HepG2 (cell line): ENCODE results near the gene C1orf185. TPM values are rescaled to one million over a fixed set of nuclear protein-coding genes. Genes with fewer than 3 reads are reported as not detected.
A peak's percentile ranks its signal among the peaks of the same experiment; 100 is the strongest.

ENCODE experiments used
- ATAC-seq: fragments of 200-7000 bp; cut with Tn5 transposase; 3 replicates; pipeline ENCODE4 v1.9.1; 2020; ENCODE audit warnings: mild to moderate bottlenecking, moderate library complexity
- BruUV-seq: library from RNA; stranded (reverse); fragments of 400-500 nt; replicated peaks from 2 replicates; lab custom pipeline; 2021; lab: Mats Ljungman, UMichigan
- CTCF ChIA-PET: fragments of 300-600 bp; formaldehyde crosslinking; extraction: SDS; loops from one replicate; lab custom pipeline; 2021; ENCODE audit warnings: low total read pairs, inconsistent platforms, low intra/inter-chr PET ratio; lab: Yijun Ruan, JAX
- POLR2A ChIA-PET: fragments of 350-600 bp; sonication (Branson Sonifier 250); formaldehyde crosslinking; loops from one replicate; lab custom pipeline; 2020; ENCODE audit warnings: antibody characterized with exemption, inconsistent platforms; lab: Yijun Ruan, JAX
- DNase-seq: peaks from one replicate; pipeline ENCODE4 v3.0.0-alpha.2; 2015; ENCODE audit warnings: low spot score
- FAIRE-seq: peaks from 3 replicates; lab custom pipeline; 2011; peaks lifted over from hg19 to GRCh38; lab: Jason Lieb, UNC
- H2AFZ ChIP-seq: one replicate; pipeline ENCODE4 v1.6.1; 2011; ENCODE audit warnings: low read length, inconsistent platforms
- H3K27ac ChIP-seq: fragments of 300-600 bp; 3 replicates; pipeline ENCODE4 v1.8.0; 2011; ENCODE audit warnings: mixed run types, mild to moderate bottlenecking, mixed read lengths, low read length, inconsistent platforms; ENCODE audit not compliant: insufficient read depth; ENCODE audit errors: extremely low read length
- H3K27me3 ChIP-seq, 2 experiments: fragments of 200-600 bp in 1 of 2; 2 replicates in 1 of 2; 3 replicates in 1 of 2; pipeline versions ENCODE4 v1.6.0 to v1.8.0; 2011; ENCODE audit warnings: low read length in 2 of 2, mild to moderate bottlenecking in 2 of 2, moderate library complexity in 2 of 2, inconsistent platforms in 1 of 2; ENCODE audit not compliant: insufficient read depth in 2 of 2, control insufficient read depth in 1 of 2
- H3K36me3 ChIP-seq, 2 experiments: fragments of 200-600 bp in 1 of 2; replicated peaks in 1 of 2; 2 replicates in 1 of 2; 3 replicates in 1 of 2; pipeline versions ENCODE4 v1.5.1 to v1.8.0; 2011; ENCODE audit warnings: low read length in 2 of 2, inconsistent platforms in 1 of 2; ENCODE audit not compliant: insufficient read depth in 2 of 2, control insufficient read depth in 1 of 2
- H3K4me1 ChIP-seq: 2 replicates; pipeline ENCODE4 v1.5.1; 2012; ENCODE audit warnings: low read length, inconsistent platforms; ENCODE audit not compliant: insufficient read depth
- H3K4me2 ChIP-seq: 2 replicates; pipeline ENCODE4 v1.6.0; 2011; ENCODE audit warnings: low read depth, low read length, inconsistent platforms
- H3K4me3 ChIP-seq, 3 experiments: fragments of 200-600 bp in 1 of 3; sonication (generic), shearing (Covaris generic) in 1 of 3; replicated peaks in 1 of 3; 2 replicates each; pipeline ENCODE4 v1.5.1; 2011 to 2016; ENCODE audit warnings: low read length in 3 of 3, inconsistent platforms in 2 of 3, low read depth in 2 of 3, mild to moderate bottlenecking in 2 of 3, control low read depth in 1 of 3, mixed read lengths in 1 of 3; ENCODE audit not compliant: insufficient read depth in 1 of 3
- H3K79me2 ChIP-seq: one replicate; pipeline ENCODE4 v1.6.1; 2011; ENCODE audit warnings: low read length, inconsistent platforms; ENCODE audit not compliant: insufficient read depth
- H3K9ac ChIP-seq: 2 replicates; pipeline ENCODE4 v1.6.0; 2011; ENCODE audit warnings: mild to moderate bottlenecking, low read depth, low read length, inconsistent platforms; ENCODE audit not compliant: insufficient read depth
- H3K9me3 ChIP-seq: 2 replicates; pipeline ENCODE4 v1.5.1; 2012; ENCODE audit warnings: mild to moderate bottlenecking, low read length
- H4K20me1 ChIP-seq: 2 replicates; pipeline ENCODE4 v1.6.0; 2011; ENCODE audit warnings: inconsistent platforms, mild to moderate bottlenecking, low read length, moderate library complexity; ENCODE audit not compliant: insufficient read depth
- CHCHD3 ChIP-seq: sonication (generic); formaldehyde crosslinking; IDR thresholded peaks from 2 replicates; pipeline ENCODE4 v1.8.0; 2022; ENCODE audit warnings: mild to moderate bottlenecking, missing genetic modification reagents, moderate library complexity
- DMAP1 ChIP-seq: IDR thresholded peaks from 2 replicates; pipeline ENCODE4 v1.6.1; 2016
- GABPB1 ChIP-seq: IDR thresholded peaks from 2 replicates; pipeline ENCODE4 v1.6.1; 2016; ENCODE audit warnings: mild to moderate bottlenecking, missing genetic modification reagents, moderate library complexity, missing compliant biosample characterization
- ISL2 ChIP-seq: sonication (generic); formaldehyde crosslinking; IDR thresholded peaks from 2 replicates; pipeline ENCODE4 v1.5.0; 2020; ENCODE audit warnings: missing genetic modification reagents
- MIER2 ChIP-seq: IDR thresholded peaks from 2 replicates; pipeline ENCODE4 v1.6.1; 2016; ENCODE audit warnings: missing biosample characterization, missing genetic modification reagents
- SMC3 ChIP-seq: IDR thresholded peaks from 2 replicates; pipeline ENCODE4 v1.6.1; 2011; ENCODE audit warnings: low read length, improper control_type of control experiment
- STAG1 ChIP-seq: sonication (generic); formaldehyde crosslinking; IDR thresholded peaks from 2 replicates; pipeline ENCODE4 v1.4.0; 2020; ENCODE audit warnings: missing genetic modification reagents
- TEAD3 ChIP-seq: optimal IDR thresholded peaks from 2 replicates; pipeline ENCODE3; 2016; ENCODE audit warnings: borderline replicate concordance
- ZFAT ChIP-seq: sonication (generic); formaldehyde crosslinking; conservative IDR thresholded peaks from 2 replicates; pipeline ENCODE4 v1.8.1; 2023; ENCODE audit warnings: missing genetic modification reagents, inconsistent platforms
- ZMAT3 ChIP-seq: sonication (generic); formaldehyde crosslinking; conservative IDR thresholded peaks from 2 replicates; pipeline ENCODE4 v1.7.0; 2021; ENCODE audit warnings: missing genetic modification reagents
- ZNF34 ChIP-seq: sonication (generic); formaldehyde crosslinking; IDR thresholded peaks from 2 replicates; pipeline ENCODE4 v1.4.0; 2020; ENCODE audit warnings: mild to moderate bottlenecking, missing genetic modification reagents, borderline replicate concordance
- ZNF468 ChIP-seq: sonication (generic); formaldehyde crosslinking; IDR thresholded peaks from 2 replicates; pipeline ENCODE4 v1.8.0; 2022; ENCODE audit warnings: mild to moderate bottlenecking, moderate library complexity, missing genetic modification reagents
- ZNF784 ChIP-seq: sonication (generic); formaldehyde crosslinking; IDR thresholded peaks from 2 replicates; pipeline ENCODE4 v1.5.1; 2020; ENCODE audit warnings: missing genetic modification reagents, mild to moderate bottlenecking, borderline replicate concordance
- ZNF839 ChIP-seq: sonication (generic); formaldehyde crosslinking; IDR thresholded peaks from 2 replicates; pipeline ENCODE4 v1.4.0; 2020; ENCODE audit warnings: missing genetic modification reagents, mild to moderate bottlenecking, borderline replicate concordance
- whole genome bisulfite sequencing: methylation state at CpG from one replicate; pipeline ENCODE4 v1.1.6; 2017; ENCODE audit warnings: low lambda C conversion rate; 5-methylcytosine and 5-hydroxymethylcytosine counted together
- in situ Hi-C: cut with HindIII; loops from 2 replicates; pipeline ENCODE4 v1.10.0; 2017; ENCODE audit warnings: low pct_unique_long_range_greater_than_20kb; ENCODE audit not compliant: extremely low pct_ligation_motif_present
- intact Hi-C: fragments of 100-400 bp; cut with micrococcal nuclease; formaldehyde crosslinking; loops from one replicate; pipeline ENCODE4 v1.10.0; 2022; ENCODE audit not compliant: unreplicated experiment
- polyA plus RNA-seq, 8 experiments: library from polyadenylated mRNA; depleted of rRNA in 3 of 8; stranded (reverse) in 7 of 8; unstranded in 1 of 8; fragments of >200 nt; fragmentation: Illumina TruSeq in 4 of 8; extraction: Trizol in 4 of 8; gene quantifications; 2 replicates each; pipeline versions ENCODE4 v1.2.1 to v1.2.3, GENCODE V29; 2011 to 2016; ENCODE audit warnings: low read depth in 4 of 8, missing spikeins in 1 of 8, mixed read lengths in 1 of 8; ENCODE audit not compliant: insufficient read depth in 1 of 8
- total RNA-seq, 5 experiments: library from RNA; depleted of rRNA; stranded (reverse); fragments of >200 nt; fragmentation: Illumina TruSeq; extraction: Trizol; gene quantifications; 2 replicates each; pipeline ENCODE4 v1.2.3, GENCODE V29; 2016; ENCODE audit warnings: low read depth in 1 of 5
- TF ChIP-seq, protein P1 (sequence below): sonication (generic); formaldehyde crosslinking; IDR thresholded peaks from 2 replicates; pipeline ENCODE4 v1.4.0; 2020; ENCODE audit warnings: missing genetic modification reagents
- TF ChIP-seq, protein P2 (sequence below): sonication (generic); formaldehyde crosslinking; IDR thresholded peaks from 2 replicates; pipeline ENCODE4 v1.8.1; 2023; ENCODE audit warnings: mild to moderate bottlenecking, missing genetic modification reagents, borderline replicate concordance
- TF ChIP-seq, protein P3 (sequence below): sonication (generic); formaldehyde crosslinking; IDR thresholded peaks from 2 replicates; pipeline ENCODE4 v1.5.0; 2020; ENCODE audit warnings: mild to moderate bottlenecking, missing genetic modification reagents, moderate library complexity

The C1orf185 gene
- total and polyA plus RNA-seq, 2 of the 13 experiments (the other 11 are each of a cell fraction or from before 2014, with no cell fraction given): not detected

DNA sequence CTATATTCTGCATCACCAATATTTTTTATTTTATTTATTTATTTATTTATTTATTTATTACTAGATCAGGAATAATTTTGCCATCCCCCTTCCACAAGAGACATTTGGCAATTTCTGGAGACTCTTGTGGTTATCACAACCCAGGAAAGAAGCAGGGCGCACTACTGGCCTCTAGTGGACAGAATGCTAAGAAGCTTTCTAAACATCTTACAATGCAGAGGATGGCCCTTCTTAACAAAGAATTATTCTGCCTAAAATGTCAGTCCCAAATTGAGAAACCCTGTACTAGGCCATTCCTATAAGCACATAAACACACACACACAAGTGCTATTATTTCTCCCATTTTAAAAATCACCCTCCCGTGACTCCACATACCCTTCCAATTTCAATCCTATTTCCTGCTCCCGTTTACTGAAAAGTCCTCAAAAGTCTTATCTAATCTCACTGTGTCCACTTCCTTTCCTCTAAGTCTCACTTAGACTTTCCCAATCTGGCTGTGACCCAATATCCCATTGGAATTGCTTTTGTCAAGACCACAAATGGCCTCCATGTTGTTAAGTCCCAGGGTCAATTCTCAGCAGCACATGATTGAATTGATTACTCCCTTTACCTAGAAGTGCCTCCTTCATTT is 90.3 kb downstream of the C1orf185 start:
- CTCF ChIA-PET: interaction anchor here (1.2 kb wide), 1 partner anchor 104 kb away, joined by 5 read pairs; no protein-coding TSS in a partner anchor
- no TSS peak for BruUV-seq
- no peak overlapping the region for H3K9ac ChIP-seq
- POLR2A ChIA-PET: no interaction called here
- in situ Hi-C loops (no loop called here), intact Hi-C loops (no loop called here)
- no peaks in the 10 kb centered on the region for H3K79me2 ChIP-seq
- WGBS: under 1% methylated on average over 3 of the region's 3 CpGs
- DNase-seq: peak; percentile 34
- H3K4me3 ChIP-seq: no peak overlapping the region
- H3K27me3 ChIP-seq: no peaks in the 10 kb centered on the region
- no peak overlapping the region for H3K27ac ChIP-seq
- no peak overlapping the region for H3K4me2 ChIP-seq
- H2AFZ ChIP-seq: no peak overlapping the region
- TF ChIP-seq ZNF839 (CRISPR knock-in tag) (no peak), ISL2 (CRISPR knock-in tag) (no peak), STAG1 (CRISPR knock-in tag) (peak; percentile 45), DMAP1 (CRISPR knock-in tag) (no peak), ZNF468 (no peak), ZNF784 (no peak), GABPB1 (CRISPR knock-in tag) (no peak), CHCHD3 (CRISPR knock-in tag) (no peak), ZMAT3 (CRISPR knock-in tag) (no peak), MIER2 (CRISPR knock-in tag) (no peak), ZFAT (CRISPR knock-in tag) (no peak), TEAD3 (CRISPR knock-in tag) (peak; percentile 88), SMC3 (peak; percentile 46), ZNF34 (CRISPR knock-in tag) (no peak)
- TF ChIP-seq, protein P1, sequence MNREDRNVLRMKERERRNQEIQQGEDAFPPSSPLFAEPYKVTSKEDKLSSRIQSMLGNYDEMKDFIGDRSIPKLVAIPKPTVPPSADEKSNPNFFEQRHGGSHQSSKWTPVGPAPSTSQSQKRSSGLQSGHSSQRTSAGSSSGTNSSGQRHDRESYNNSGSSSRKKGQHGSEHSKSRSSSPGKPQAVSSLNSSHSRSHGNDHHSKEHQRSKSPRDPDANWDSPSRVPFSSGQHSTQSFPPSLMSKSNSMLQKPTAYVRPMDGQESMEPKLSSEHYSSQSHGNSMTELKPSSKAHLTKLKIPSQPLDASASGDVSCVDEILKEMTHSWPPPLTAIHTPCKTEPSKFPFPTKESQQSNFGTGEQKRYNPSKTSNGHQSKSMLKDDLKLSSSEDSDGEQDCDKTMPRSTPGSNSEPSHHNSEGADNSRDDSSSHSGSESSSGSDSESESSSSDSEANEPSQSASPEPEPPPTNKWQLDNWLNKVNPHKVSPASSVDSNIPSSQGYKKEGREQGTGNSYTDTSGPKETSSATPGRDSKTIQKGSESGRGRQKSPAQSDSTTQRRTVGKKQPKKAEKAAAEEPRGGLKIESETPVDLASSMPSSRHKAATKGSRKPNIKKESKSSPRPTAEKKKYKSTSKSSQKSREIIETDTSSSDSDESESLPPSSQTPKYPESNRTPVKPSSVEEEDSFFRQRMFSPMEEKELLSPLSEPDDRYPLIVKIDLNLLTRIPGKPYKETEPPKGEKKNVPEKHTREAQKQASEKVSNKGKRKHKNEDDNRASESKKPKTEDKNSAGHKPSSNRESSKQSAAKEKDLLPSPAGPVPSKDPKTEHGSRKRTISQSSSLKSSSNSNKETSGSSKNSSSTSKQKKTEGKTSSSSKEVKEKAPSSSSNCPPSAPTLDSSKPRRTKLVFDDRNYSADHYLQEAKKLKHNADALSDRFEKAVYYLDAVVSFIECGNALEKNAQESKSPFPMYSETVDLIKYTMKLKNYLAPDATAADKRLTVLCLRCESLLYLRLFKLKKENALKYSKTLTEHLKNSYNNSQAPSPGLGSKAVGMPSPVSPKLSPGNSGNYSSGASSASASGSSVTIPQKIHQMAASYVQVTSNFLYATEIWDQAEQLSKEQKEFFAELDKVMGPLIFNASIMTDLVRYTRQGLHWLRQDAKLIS (CRISPR knock-in tag): no peak
- TF ChIP-seq, protein P2, sequence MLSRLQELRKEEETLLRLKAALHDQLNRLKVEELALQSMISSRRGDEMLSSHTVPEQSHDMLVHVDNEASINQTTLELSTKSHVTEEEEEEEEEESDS (CRISPR knock-in tag): no peak
- TF ChIP-seq, protein P3, sequence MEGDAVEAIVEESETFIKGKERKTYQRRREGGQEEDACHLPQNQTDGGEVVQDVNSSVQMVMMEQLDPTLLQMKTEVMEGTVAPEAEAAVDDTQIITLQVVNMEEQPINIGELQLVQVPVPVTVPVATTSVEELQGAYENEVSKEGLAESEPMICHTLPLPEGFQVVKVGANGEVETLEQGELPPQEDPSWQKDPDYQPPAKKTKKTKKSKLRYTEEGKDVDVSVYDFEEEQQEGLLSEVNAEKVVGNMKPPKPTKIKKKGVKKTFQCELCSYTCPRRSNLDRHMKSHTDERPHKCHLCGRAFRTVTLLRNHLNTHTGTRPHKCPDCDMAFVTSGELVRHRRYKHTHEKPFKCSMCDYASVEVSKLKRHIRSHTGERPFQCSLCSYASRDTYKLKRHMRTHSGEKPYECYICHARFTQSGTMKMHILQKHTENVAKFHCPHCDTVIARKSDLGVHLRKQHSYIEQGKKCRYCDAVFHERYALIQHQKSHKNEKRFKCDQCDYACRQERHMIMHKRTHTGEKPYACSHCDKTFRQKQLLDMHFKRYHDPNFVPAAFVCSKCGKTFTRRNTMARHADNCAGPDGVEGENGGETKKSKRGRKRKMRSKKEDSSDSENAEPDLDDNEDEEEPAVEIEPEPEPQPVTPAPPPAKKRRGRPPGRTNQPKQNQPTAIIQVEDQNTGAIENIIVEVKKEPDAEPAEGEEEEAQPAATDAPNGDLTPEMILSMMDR (CRISPR knock-in tag): peak; percentile 62
- H3K9me3 ChIP-seq: no peaks in the 10 kb centered on the region
- no peaks in the 10 kb centered on the region for H3K4me1 ChIP-seq
- H3K36me3 ChIP-seq: no peaks in the 10 kb centered on the region
- H4K20me1 ChIP-seq: no peaks in the 10 kb centered on the region
- peak; percentile 50; the same call in 1 of the 3 replicates for ATAC-seq
- FAIRE-seq: no peak
